Upper lobe of left lung (tissue), 4 donors: ENCODE data around the gene SLC31A2.

Experiments used
- EP300 ChIP-seq, 4 donors: sonication (generic); formaldehyde crosslinking; IDR thresholded peaks; one replicate each; pipeline ENCODE4 v1.5.1; 2017; ENCODE audit warnings: antibody characterized with exemption in 4 of 4, control low read depth in 2 of 4
- POLR2A ChIP-seq, 4 donors: fragments of 450-650 bp; IDR thresholded peaks; one replicate each; pipeline ENCODE4 v1.5.1; 2016 to 2017; ENCODE audit warnings: antibody characterized with exemption in 4 of 4, mild to moderate bottlenecking in 2 of 4
- POLR2AphosphoS5 ChIP-seq, 2 donors: sonication (generic); formaldehyde crosslinking; IDR thresholded peaks; one replicate each; pipeline ENCODE4 v1.5.1; 2017; ENCODE audit warnings: antibody characterized with exemption in 2 of 2
- TF ChIP-seq, protein P1 (sequence below), 6 experiments: fragments of 450-650 bp in 4 of 6; fragments of 200-600 bp in 2 of 6; sonication (generic) in 2 of 6; IDR thresholded peaks; one replicate each; pipeline ENCODE4 v1.5.1; 2016 to 2019; ENCODE audit warnings: antibody characterized with exemption in 6 of 6

GRCh38 chr9:113154471-113154870, 3.7 kb downstream of the SLC31A2 start:
- TF ChIP-seq, protein P1, sequence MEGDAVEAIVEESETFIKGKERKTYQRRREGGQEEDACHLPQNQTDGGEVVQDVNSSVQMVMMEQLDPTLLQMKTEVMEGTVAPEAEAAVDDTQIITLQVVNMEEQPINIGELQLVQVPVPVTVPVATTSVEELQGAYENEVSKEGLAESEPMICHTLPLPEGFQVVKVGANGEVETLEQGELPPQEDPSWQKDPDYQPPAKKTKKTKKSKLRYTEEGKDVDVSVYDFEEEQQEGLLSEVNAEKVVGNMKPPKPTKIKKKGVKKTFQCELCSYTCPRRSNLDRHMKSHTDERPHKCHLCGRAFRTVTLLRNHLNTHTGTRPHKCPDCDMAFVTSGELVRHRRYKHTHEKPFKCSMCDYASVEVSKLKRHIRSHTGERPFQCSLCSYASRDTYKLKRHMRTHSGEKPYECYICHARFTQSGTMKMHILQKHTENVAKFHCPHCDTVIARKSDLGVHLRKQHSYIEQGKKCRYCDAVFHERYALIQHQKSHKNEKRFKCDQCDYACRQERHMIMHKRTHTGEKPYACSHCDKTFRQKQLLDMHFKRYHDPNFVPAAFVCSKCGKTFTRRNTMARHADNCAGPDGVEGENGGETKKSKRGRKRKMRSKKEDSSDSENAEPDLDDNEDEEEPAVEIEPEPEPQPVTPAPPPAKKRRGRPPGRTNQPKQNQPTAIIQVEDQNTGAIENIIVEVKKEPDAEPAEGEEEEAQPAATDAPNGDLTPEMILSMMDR (IDR thresholded peaks at IDR 0.05) = no peak
- TF ChIP-seq POLR2A (IDR thresholded peaks at IDR 0.05) (peak in 1 of 4 donors; percentile 22), POLR2AphosphoS5 (IDR thresholded peaks at IDR 0.05) (no peak), EP300 (IDR thresholded peaks at IDR 0.05) (no peak)
